HG02678 (cell line): Measurements from ENCODE around the gene FRMD4B.
"Not testable (repeated sequence)": the region's sequence is repeated elsewhere in the genome, so short reads cannot be mapped to it uniquely, and the experiment has no call there.

ENCODE experiments used
- ATAC-seq: cut with Tn5 transposase; IDR thresholded peaks from one replicate; pipeline ENCODE4 v1.9.1; 2021; ENCODE audit warnings: mild to moderate bottlenecking, moderate library complexity; ENCODE audit not compliant: unreplicated experiment

FRMD4B gene

GRCh38 chr3:69292185-69292584 is 93.7 kb downstream of the FRMD4B start:
- ATAC-seq: no peak

- no peak for ATAC-seq
Measured at GRCh38 chr3:69290430-69290829, 95.5 kb downstream of the FRMD4B start.

- no peak for ATAC-seq
Measured at GRCh38 chr3:69290006-69290405, 95.9 kb downstream of the FRMD4B start.

DNA sequence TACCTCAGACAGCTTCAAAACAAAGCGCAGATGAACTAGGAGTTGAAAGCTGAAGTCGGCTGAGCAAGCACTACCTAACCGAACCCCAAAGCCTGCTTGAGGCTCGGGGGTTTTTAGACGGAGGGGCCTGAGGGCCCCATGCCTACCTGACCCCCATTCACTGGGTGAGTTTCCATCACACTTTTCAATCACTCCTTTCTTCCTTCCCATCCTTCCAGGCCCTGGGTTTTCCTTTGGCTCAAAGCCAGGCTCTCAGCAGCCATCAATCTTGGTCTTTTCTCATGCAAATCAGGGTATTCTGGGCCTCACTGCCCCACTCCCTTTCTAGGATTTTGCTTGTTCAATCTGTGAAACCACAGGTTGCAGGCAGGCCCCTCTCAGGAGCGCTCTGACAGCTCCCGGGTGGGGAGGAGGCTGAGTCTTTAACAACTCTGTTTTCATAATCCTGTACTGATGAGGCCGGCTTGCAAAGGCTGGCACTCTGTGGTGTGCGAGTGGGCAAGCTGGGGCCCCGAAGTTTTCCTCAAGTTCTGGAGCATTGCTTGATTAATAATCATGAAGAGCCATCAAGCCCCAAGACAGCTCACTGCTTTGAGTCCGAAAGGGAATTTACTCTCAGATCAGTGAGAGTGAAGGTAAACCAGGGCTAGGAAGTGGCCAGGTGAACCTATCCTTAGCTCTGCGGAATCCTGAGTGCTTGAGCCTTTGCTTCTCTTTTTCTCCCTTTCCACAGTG is 97.6 kb downstream of the FRMD4B start:
- ATAC-seq: no peak

- no peak for ATAC-seq
Measured at GRCh38 chr3:69283913-69284611, 101.8 kb downstream of the FRMD4B start.

DNA sequence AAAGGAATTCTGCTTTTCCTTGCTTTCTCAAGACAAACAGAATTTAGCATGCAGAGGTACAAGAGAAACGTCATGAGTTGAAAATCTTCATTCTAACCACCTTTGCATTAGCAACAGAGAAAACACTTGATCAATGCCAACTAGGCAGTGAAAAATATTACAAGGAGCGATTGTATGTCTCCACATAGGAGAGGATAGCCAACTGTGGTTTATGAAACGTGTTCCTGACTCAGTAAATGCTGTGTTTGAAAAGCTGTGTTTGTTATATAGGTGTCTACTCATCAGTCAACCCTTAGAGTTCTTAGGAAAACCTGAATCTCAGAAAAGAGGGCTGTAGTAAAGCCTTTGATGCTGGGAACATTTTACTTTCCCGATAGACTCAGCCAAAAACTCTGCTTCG is 102.4 kb downstream of the FRMD4B start:
- no peak for ATAC-seq

DNA sequence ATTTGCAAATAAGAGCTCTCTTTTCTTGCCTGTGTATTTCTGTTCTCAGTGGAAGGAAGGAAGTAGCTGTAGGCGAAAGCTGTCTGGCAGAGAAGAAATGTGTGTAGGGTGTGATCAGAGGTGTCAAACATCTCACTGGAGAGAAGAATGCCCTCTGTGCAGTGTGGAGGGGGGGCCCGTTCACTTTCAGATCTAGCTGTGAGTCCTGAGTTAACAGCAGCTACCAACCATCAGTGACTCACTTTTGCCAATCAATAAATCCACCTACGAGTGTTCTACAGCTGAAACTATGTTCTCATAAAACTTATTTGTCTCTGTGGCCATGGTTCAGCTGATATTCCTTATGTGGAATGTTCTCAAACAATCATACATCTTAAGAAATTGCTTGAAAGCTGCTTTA is 103.7 kb downstream of the FRMD4B start:
- ATAC-seq: no peak

- ATAC-seq: not testable (repeated sequence)
Measured at GRCh38 chr3:69277403-69277802, 108.5 kb downstream of the FRMD4B start.

- ATAC-seq: no peak
Measured at GRCh38 chr3:69276884-69277283, 109.0 kb downstream of the FRMD4B start.

GRCh38 chr3:69276191-69276590 is 109.7 kb downstream of the FRMD4B start:
- ATAC-seq: not testable (repeated sequence)

DNA sequence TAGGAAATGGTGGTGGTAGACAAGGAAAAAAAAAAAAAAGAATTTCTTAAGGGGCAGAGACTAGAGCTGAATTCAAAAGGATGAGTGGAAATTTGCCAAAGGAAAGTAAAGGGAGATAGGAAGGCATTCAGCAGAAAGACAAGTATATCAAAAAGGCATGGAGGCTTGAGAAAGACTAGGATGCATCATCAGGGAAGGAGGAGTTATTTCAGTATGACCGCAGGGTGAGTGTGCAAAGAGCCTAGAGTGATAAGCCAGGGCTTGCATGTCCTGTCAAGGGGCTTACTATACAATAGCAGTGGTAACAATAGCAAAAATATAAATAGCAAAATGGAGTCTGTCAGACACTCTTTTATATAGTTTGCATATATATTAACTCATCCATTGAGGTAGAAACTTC is 112.0 kb downstream of the FRMD4B start:
- no peak for ATAC-seq

DNA sequence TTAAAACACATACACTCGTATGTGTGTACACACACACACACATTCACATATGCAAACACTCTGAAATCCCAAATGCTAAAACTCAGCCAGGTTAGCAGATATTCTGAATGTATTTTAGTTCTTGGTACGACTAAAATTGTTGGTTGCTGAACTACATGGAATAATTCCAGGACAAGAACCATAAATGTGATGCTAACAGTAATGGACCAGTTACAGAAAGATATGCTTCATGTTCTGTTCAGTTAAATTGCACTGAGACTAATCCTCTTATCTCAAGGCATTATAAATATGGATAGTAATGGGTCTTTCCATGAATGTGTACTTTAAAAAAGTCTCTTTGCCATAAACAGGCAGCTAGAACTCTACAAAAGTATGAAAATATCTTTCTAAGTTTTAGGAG is 113.3 kb downstream of the FRMD4B start:
- no peak for ATAC-seq

- ATAC-seq: no peak
Measured at GRCh38 chr3:69271098-69271497, 114.8 kb downstream of the FRMD4B start.

DNA sequence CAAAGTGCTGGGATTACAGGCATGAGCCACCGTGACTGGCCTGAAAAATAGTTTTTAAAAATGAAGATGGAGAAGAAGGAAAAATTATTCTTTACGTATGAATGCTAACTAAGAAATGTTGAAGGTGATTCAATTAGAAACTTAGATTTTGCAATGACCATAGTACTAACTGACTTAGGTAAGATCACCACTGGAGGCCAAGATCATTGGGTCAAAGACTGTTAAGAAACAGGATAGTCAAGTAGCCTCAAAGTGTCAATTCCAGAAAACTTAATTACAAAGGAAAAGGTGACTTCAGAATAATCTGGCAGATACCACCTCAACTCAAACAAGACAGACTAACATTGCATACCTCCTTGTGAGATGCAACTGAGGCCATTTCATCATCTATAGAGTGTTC is 119.3 kb downstream of the FRMD4B start:
- no peak for ATAC-seq

DNA sequence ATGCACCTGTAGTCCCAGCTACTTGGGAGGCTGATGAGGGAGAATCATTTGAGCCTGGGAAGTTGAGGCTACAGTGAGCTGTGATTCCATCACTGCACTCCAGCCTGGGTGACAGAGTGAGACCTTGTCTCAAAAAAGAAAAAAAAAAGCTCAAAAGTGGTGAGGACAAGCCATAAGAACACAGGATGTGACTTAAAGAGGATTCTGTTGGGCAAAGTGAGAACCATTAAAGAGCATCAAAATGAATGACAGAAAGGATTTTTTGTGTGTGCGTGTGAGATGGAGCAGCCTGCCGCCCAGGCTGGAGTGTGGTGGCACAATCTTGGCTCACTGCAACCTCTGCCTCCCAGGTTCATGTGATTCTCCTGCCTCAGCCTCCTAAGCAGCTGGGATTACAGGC is 119.8 kb downstream of the FRMD4B start:
- ATAC-seq: not testable (repeated sequence)

DNA sequence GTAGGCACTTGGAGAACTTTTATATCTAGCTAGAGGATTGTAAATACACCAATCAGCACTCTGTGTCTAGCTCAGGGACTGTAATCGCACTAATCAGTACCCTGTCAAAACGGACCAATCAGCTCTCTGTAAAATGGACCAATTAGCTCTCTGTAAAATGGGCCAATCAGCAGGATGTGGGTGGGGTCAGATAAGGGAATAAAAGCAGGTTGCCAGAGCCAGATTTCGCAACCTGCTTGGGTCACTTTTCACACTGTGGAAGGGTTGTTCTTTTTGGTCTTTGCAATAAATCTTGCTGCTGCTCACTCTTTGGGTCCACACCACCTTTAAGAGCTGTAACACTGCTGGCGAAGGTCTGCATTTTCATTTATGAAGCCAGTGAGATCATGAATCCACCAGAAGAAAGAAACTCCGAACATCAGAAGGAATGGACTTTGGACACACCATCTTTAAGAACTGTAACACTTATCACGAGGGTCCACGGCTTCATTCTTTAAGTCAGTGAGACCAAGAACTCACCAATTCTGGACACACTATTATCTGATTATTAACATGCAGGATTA is 125.0 kb downstream of the FRMD4B start:
- not testable (repeated sequence) for ATAC-seq

DNA sequence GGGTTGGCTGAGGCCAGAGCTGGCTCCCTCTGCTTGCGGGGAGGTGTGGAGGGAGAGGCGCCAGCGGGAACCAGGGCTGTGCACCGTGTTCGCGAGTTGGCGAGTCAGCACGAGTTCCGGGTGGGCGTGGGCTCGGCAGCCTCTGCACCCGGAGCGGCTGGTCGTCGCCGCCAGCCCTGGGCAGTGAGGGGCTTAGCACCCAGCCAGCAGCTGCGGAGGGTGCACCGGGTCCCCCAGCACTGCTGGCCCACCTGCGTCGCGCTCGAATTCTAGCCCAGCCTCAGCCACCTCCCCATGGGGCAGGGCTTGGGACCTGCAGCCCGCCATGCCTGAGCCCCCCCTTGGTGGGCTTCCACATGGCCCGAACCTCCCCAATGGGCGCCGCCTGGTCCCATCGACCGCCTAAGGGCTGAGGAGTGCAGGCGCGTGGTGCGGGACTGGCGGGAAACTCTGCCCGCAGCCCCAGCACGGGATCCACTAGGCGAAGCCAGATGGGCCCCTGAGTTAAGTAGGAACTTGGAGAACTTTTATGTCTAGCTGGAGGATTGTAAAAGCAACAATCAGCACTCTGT is 125.6 kb downstream of the FRMD4B start:
- ATAC-seq: no peak

- ATAC-seq: no peak
Measured at GRCh38 chr3:69259125-69259524, 126.8 kb downstream of the FRMD4B start.

- no peak for ATAC-seq
Measured at GRCh38 chr3:69255928-69256327, 130.0 kb downstream of the FRMD4B start.

DNA sequence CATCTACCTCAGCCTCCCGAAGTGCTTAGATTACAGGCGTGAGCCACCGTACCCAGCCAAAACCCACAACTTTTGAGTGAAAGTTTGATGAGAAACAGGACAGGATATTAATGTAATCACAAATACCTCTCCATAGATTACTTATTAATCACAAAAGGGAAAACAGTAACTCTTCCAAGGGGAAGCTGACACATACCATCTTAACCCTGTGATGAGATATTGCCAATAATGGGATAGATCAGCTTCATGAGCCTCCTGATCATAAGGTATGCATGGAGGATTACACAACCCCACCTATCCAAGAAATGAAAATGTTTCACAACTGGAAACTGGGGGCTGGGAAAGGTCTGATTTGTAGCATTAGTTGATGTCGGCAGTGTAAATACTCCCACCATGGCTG is 131.5 kb downstream of the FRMD4B start:
- no peak for ATAC-seq

DNA sequence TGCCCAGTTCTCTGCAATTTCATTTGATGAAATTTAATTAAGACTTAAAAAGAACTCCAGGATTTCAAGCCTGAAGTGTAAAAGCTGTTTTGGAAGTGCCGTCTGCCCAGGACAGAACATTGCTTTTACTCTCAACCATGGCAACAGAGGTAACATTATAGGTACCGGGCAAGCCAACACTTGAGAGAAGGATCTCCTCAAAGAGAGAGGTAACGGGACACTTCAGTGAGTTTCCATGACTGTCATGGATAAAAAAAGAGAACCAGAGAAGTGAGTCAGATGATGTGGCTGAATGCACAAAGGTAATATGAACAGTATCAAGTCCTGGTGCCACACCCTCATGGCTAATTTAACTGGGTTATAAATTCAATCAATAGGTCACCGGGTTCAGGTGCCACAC is 133.3 kb downstream of the FRMD4B start:
- ATAC-seq: no peak

DNA sequence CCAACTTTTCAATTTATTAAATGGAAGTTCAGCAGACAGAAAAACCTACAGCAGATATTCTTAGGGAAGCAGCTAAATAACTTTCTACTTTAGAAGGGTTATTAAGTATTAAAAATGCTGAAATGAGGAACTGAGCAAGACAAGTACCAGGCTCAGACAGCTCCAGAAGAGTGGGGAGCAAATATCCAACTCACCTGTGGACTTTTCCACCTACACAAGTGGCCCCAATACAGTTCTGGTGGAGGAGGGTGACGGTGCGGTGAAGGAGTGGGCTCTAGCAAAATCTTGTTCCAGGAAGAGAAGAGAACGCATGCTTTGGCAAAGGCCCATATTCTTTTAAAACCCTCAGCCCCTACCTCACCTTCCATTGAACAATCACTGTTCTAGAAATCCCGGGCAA is 133.7 kb downstream of the FRMD4B start:
- no peak for ATAC-seq
